Measurements from ENCODE around the gene PPTC7.

- no peak for TF ChIP-seq CTCF (IDR thresholded peaks at IDR 0.05; ENCODE audit: low read depth, low read length, poor library complexity, severe bottlenecking)
- TF ChIP-seq EZH2phosphoT487 (IDR thresholded peaks at IDR 0.05; ENCODE audit: borderline replicate concordance, low read length) = no peak
Measured at GRCh38 chr12:110574044-110574443, 9.1 kb downstream of the PPTC7 start.

All from DOHH2 (cell line).